CD14-positive monocyte (primary cell): ENCODE results near the gene TBC1D10A. TPM values are rescaled to one million over a fixed set of nuclear protein-coding genes. Genes with fewer than 3 reads are reported as not detected.

Experiments
- DNase-seq, 3 donors: peaks; one replicate each; pipeline ENCODE4 v3.0.0-alpha.2; 2011 to 2022
- H2AFZ ChIP-seq: 2 replicates; pipeline ENCODE4 v1.6.0; 2012; ENCODE audit warnings: mild to moderate bottlenecking, low read depth, low read length, inconsistent platforms; ENCODE audit not compliant: insufficient read depth, poor library complexity, severe bottlenecking
- H3K27ac ChIP-seq, 2 donors: 1 replicate in 1 of 2; 2 replicates in 1 of 2; pipeline ENCODE4 v1.5.1; 2012 to 2013; ENCODE audit warnings: low read length in 2 of 2, control low read depth in 1 of 2, inconsistent platforms in 1 of 2, low read depth in 1 of 2, mild to moderate bottlenecking in 1 of 2
- H3K27me3 ChIP-seq, 2 donors: one replicate each; pipeline versions ENCODE4 v1.6.0 to v1.6.1; 2011 to 2013; ENCODE audit warnings: low read length in 2 of 2; ENCODE audit not compliant: control insufficient read depth in 2 of 2, insufficient read depth in 2 of 2
- H3K36me3 ChIP-seq, 2 donors: replicated peaks in 1 of 2; 1 replicate in 1 of 2; 2 replicates in 1 of 2; pipeline versions ENCODE4 v1.5.1 to v1.6.1; 2012 to 2013; ENCODE audit warnings: low read length in 2 of 2, control low read depth in 1 of 2, inconsistent platforms in 1 of 2, mild to moderate bottlenecking in 1 of 2; ENCODE audit not compliant: insufficient read depth in 2 of 2, control insufficient read depth in 1 of 2
- H3K4me1 ChIP-seq, 2 donors: 1 replicate in 1 of 2; 2 replicates in 1 of 2; pipeline versions ENCODE4 v1.5.1 to v1.6.1; 2012 to 2013; ENCODE audit warnings: low read length in 2 of 2, control low read depth in 1 of 2, inconsistent platforms in 1 of 2, mild to moderate bottlenecking in 1 of 2, moderate library complexity in 1 of 2; ENCODE audit not compliant: insufficient read depth in 2 of 2, control insufficient read depth in 1 of 2
- H3K4me2 ChIP-seq: replicated peaks from 2 replicates; pipeline ENCODE3; 2012; ENCODE audit warnings: low read length, moderate library complexity, mild to moderate bottlenecking; ENCODE audit not compliant: poor library complexity, severe bottlenecking; ENCODE audit errors: extremely low read depth
- H3K4me3 ChIP-seq, 3 experiments: fragments of 200-600 bp in 1 of 3; sonication (generic) in 1 of 3; replicated peaks in 1 of 3; 1 replicate in 2 of 3; 2 replicates in 1 of 3; pipeline ENCODE4 v1.5.1; 2011 to 2013; ENCODE audit warnings: low read length in 3 of 3, mild to moderate bottlenecking in 3 of 3, control low read depth in 2 of 3, low read depth in 2 of 3, inconsistent platforms in 1 of 3, moderate library complexity in 1 of 3
- H3K79me2 ChIP-seq: 2 replicates; pipeline ENCODE4 v1.6.0; 2012; ENCODE audit warnings: mild to moderate bottlenecking, control low read depth, inconsistent platforms, low read length, moderate library complexity; ENCODE audit not compliant: insufficient read depth
- H3K9ac ChIP-seq: 2 replicates; pipeline ENCODE4 v1.6.0; 2017; ENCODE audit warnings: low read length, mild to moderate bottlenecking; ENCODE audit not compliant: insufficient read depth, poor library complexity, severe bottlenecking
- H3K9me3 ChIP-seq, 2 donors: replicated peaks in 1 of 2; 1 replicate in 1 of 2; 2 replicates in 1 of 2; pipeline versions ENCODE4 v1.5.1 to v1.6.1; 2012 to 2013; ENCODE audit warnings: low read length in 2 of 2, control low read depth in 1 of 2; ENCODE audit not compliant: control insufficient read depth in 1 of 2, insufficient read depth in 1 of 2
- H4K20me1 ChIP-seq: 2 replicates; pipeline ENCODE4 v1.6.0; 2012; ENCODE audit warnings: mild to moderate bottlenecking, low read length, control low read depth, moderate library complexity; ENCODE audit not compliant: insufficient read depth
- H3K27ac Mint-ChIP-seq, 7 donors: one replicate each; pipeline ENCODE4 v1.8.0; 2020; ENCODE audit warnings: mild to moderate bottlenecking in 7 of 7, mixed read lengths in 7 of 7, moderate library complexity in 6 of 7, inconsistent platforms in 2 of 7
- H3K27me3 Mint-ChIP-seq, 3 donors: one replicate each; pipeline ENCODE4 v1.8.0; 2021 to 2022; ENCODE audit warnings: low read depth in 3 of 3, mild to moderate bottlenecking in 3 of 3, mixed read lengths in 3 of 3, moderate library complexity in 3 of 3, inconsistent platforms in 1 of 3
- H3K36me3 Mint-ChIP-seq, 2 donors: one replicate each; pipeline ENCODE4 v1.8.0; 2020; ENCODE audit warnings: mixed read lengths in 2 of 2, inconsistent platforms in 1 of 2, mild to moderate bottlenecking in 1 of 2
- H3K4me1 Mint-ChIP-seq: one replicate; pipeline ENCODE4 v1.8.0; 2020; ENCODE audit warnings: mild to moderate bottlenecking, mixed read lengths
- H3K4me3 Mint-ChIP-seq, 2 donors: one replicate each; pipeline ENCODE4 v1.8.0; 2020; ENCODE audit warnings: mild to moderate bottlenecking in 2 of 2, mixed read lengths in 2 of 2, moderate library complexity in 1 of 2
- H3K9me3 Mint-ChIP-seq, 7 donors: one replicate each; pipeline ENCODE4 v1.8.0; 2020 to 2022; ENCODE audit warnings: mixed read lengths in 7 of 7, mild to moderate bottlenecking in 6 of 7, moderate library complexity in 6 of 7, inconsistent platforms in 2 of 7
- CTCF ChIP-seq: fragments of 200-600 bp; IDR thresholded peaks from one replicate; pipeline ENCODE4 v1.8.0; 2022; ENCODE audit warnings: antibody characterized with exemption, mild to moderate bottlenecking
- WGBS: methylation state at CpG from one replicate; pipeline ENCODE4 v1.1.5; 2013; ENCODE audit warnings: missing lambda C conversion rate; ENCODE audit not compliant: insufficient coverage; 5-methylcytosine and 5-hydroxymethylcytosine counted together
- intact Hi-C, 2 donors: fragments of 100-400 bp; cut with micrococcal nuclease; formaldehyde crosslinking; loops; one replicate each; pipeline versions ENCODE4 v1.15.0 to v1.15.1; 2023
- polyA plus RNA-seq, 3 donors: library from polyadenylated mRNA; depleted of rRNA in 1 of 3; unstranded in 2 of 3; stranded (reverse) in 1 of 3; fragments of 300-500 nt in 2 of 3; fragments of >200 nt in 1 of 3; fragmentation: Illumina TruSeq in 2 of 3; gene quantifications; 1 replicate in 2 of 3; 2 replicates in 1 of 3; pipeline ENCODE4 v1.2.3, GENCODE V29; 2012 to 2021

Gene TBC1D10A
- polyA plus RNA-seq, 3 donors = 13.4 to 38.3 (median 21.8) TPM

DNA sequence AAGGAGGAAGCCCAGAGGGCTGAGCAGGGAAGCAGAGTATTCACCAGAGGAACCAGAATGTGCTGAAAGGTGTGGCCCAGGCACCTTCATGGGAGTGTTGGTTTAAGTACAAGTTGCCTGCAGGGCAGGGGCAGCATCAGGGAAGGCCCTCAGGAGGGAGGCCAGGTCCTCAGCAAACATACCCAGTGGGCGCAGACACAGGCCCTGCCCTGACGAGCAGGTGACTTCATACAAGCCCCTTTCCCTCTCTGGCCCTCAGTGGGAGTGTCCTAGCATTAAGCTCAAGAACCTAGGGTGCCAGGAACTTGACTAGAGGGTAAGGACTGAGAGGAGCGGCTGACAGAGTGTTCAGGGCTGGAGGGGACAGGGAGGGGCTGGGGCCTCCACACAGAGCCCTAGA, 29.9 kb downstream of the TBC1D10A start:
- peaks cover 10% of the 10 kb centered on the region in 2 donors for H3K4me1 ChIP-seq
- H3K27ac ChIP-seq = no peak overlapping the region
- 100% methylated on average over 3 of the region's 3 CpGs for WGBS
- H3K36me3 ChIP-seq = peaks cover 77 to 94% of the 10 kb centered on the region in 2 donors
- peaks cover 90 to 95% of the 10 kb centered on the region in 2 donors for H3K36me3 Mint-ChIP-seq
- H3K4me2 ChIP-seq = no peak overlapping the region
- no peak overlapping the region for H3K4me3 ChIP-seq
- no peaks in the 10 kb centered on the region for H3K79me2 ChIP-seq
- no peaks in the 10 kb centered on the region for H3K27me3 ChIP-seq
- no peak overlapping the region for H3K9ac ChIP-seq
- peaks cover 16% of the 10 kb centered on the region for H3K4me1 Mint-ChIP-seq
- intact Hi-C loops = no loop called here
- H3K27ac Mint-ChIP-seq = no peak overlapping the region
- no peaks in the 10 kb centered on the region for H3K9me3 Mint-ChIP-seq
- H4K20me1 ChIP-seq = peaks cover 45% of the 10 kb centered on the region
- no peak for DNase-seq
- H2AFZ ChIP-seq = no peak overlapping the region
- H3K27me3 Mint-ChIP-seq = peaks cover 0 to 3% (median 2%) of the 10 kb centered on the region in 3 donors
- TF ChIP-seq CTCF = no peak
- H3K4me3 Mint-ChIP-seq = no peak overlapping the region
- no peaks in the 10 kb centered on the region for H3K9me3 ChIP-seq

- H3K4me2 ChIP-seq = no peak overlapping the region
- H3K36me3 ChIP-seq = peaks cover 77 to 100% of the 10 kb centered on the region in 2 donors
- intact Hi-C loops = no loop called here
- peaks cover 5% of the 10 kb centered on the region in 2 donors for H3K4me1 ChIP-seq
- Mint-ChIP-seq H3K36me3 (peaks cover 91 to 99% of the 10 kb centered on the region in 2 donors), H3K27me3 (peaks cover 0 to 2% (median under 1%) of the 10 kb centered on the region in 3 donors), H3K27ac (no peak overlapping the region), H3K9me3 (no peaks in the 10 kb centered on the region), H3K4me3 (no peak overlapping the region), H3K4me1 (peaks cover 11% of the 10 kb centered on the region)
- no peak overlapping the region for H3K4me3 ChIP-seq
- no peaks in the 10 kb centered on the region for H3K9me3 ChIP-seq
- no peak for TF ChIP-seq CTCF
- H3K27me3 ChIP-seq = no peaks in the 10 kb centered on the region
- H3K27ac ChIP-seq = no peak overlapping the region
- WGBS = 94% methylated on average over 3 of the region's 4 CpGs
- H3K9ac ChIP-seq = no peak overlapping the region
- no peak overlapping the region for H2AFZ ChIP-seq
- H4K20me1 ChIP-seq = peaks cover 44% of the 10 kb centered on the region
- no peak for DNase-seq
- H3K79me2 ChIP-seq = no peaks in the 10 kb centered on the region
Measured at GRCh38 chr22:30296324-30296723, 30.4 kb downstream of the TBC1D10A start.
